Liver (tissue), 3 donors: ENCODE measurements around the gene BNC2.

Experiments
- HNF4A ChIP-seq, 2 donors: conservative IDR thresholded peaks; 2 replicates each; pipeline ENCODE4 v1.6.1; 2016; ENCODE audit warnings: antibody characterized with exemption in 2 of 2, mild to moderate bottlenecking in 2 of 2
- JUND ChIP-seq, 2 donors: IDR thresholded peaks; 2 replicates each; pipeline ENCODE4 v1.6.1; 2016; ENCODE audit warnings: antibody characterized with exemption in 2 of 2
- RAD21 ChIP-seq, 2 donors: IDR thresholded peaks; 2 replicates each; pipeline ENCODE4 v1.6.1; 2016; ENCODE audit warnings: antibody characterized with exemption in 2 of 2, mild to moderate bottlenecking in 2 of 2
- YY1 ChIP-seq: IDR thresholded peaks from 2 replicates; pipeline ENCODE4 v1.6.1; 2016; ENCODE audit warnings: antibody characterized with exemption, mild to moderate bottlenecking
- TF ChIP-seq, protein P1 (sequence below): fragments of 150-350 bp; IDR thresholded peaks from 2 replicates; pipeline ENCODE4 v1.5.1; 2017; ENCODE audit warnings: improper control_type of control experiment, low read depth, low read length; ENCODE audit not compliant: missing input control
- TF ChIP-seq, protein P2 (sequence below): IDR thresholded peaks from 2 replicates; pipeline ENCODE4 v1.6.1; 2016; ENCODE audit warnings: antibody characterized with exemption
- donor health status: healthy.
- donor health status: healthy.

DNA sequence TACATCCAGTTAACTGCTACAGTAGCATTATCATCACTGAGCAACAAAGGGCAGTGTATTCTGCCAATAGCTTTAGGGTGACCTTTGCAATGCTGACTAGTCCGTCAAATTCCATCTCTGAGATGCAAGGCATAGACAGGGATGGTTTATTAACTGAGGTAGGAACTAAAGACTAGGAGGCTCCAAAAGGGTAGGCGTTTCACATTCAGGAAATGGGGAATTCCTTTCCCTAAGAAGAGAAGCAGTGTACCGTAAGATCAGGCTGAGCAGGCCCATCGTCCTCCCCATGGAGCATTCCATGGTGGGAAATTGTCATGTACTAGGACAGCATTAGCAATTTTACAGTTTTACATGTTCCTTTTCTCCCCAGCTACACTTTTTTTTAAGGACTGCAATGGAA, 157.7 kb downstream of the BNC2 start:
- TF ChIP-seq, protein P1, sequence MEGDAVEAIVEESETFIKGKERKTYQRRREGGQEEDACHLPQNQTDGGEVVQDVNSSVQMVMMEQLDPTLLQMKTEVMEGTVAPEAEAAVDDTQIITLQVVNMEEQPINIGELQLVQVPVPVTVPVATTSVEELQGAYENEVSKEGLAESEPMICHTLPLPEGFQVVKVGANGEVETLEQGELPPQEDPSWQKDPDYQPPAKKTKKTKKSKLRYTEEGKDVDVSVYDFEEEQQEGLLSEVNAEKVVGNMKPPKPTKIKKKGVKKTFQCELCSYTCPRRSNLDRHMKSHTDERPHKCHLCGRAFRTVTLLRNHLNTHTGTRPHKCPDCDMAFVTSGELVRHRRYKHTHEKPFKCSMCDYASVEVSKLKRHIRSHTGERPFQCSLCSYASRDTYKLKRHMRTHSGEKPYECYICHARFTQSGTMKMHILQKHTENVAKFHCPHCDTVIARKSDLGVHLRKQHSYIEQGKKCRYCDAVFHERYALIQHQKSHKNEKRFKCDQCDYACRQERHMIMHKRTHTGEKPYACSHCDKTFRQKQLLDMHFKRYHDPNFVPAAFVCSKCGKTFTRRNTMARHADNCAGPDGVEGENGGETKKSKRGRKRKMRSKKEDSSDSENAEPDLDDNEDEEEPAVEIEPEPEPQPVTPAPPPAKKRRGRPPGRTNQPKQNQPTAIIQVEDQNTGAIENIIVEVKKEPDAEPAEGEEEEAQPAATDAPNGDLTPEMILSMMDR = no peak
- TF ChIP-seq RAD21 (IDR thresholded peaks at IDR 0.05) = no peak
- TF ChIP-seq, protein P2, sequence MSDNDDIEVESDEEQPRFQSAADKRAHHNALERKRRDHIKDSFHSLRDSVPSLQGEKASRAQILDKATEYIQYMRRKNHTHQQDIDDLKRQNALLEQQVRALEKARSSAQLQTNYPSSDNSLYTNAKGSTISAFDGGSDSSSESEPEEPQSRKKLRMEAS = no peak
- TF ChIP-seq HNF4A (conservative IDR thresholded peaks at IDR 0.05) = no peak
- no peak for TF ChIP-seq YY1
- TF ChIP-seq JUND (IDR thresholded peaks at IDR 0.05) = no peak
